T-cell (primary cell): Measurements from ENCODE around the gene IL2RA. TPM values are rescaled to one million over a fixed set of nuclear protein-coding genes. Genes with fewer than 3 reads are reported as not detected.

Experiments
- ATAC-seq, 4 experiments: fragments of 200-7000 bp in 3 of 4; fragments of 150-1000 bp in 1 of 4; cut with Tn5 transposase; replicated peaks in 1 of 4; 1 replicate in 3 of 4; 2 replicates in 1 of 4; pipeline ENCODE4 v1.10.0; 2021; ENCODE audit warnings: moderate library complexity in 3 of 4, mild to moderate bottlenecking in 2 of 4, moderate number of reproducible peaks in 1 of 4
- CTCF ChIA-PET, 2 donors: fragments of 300-600 bp; sonication (Branson Sonifier 250); formaldehyde crosslinking; loops; one replicate each; lab custom pipeline; 2022; ENCODE audit warnings: antibody characterized with exemption in 2 of 2; lab: Charles Lee
- POLR2A ChIA-PET, 2 donors: fragments of 300-600 bp; sonication (Branson Sonifier 250); formaldehyde crosslinking; loops; one replicate each; lab custom pipeline; 2022; ENCODE audit warnings: antibody characterized with exemption in 2 of 2; lab: Charles Lee
- DNase-seq, 35 experiments: peaks; one replicate each; pipeline versions ENCODE4 v3.0.0 to v3.0.0-alpha.2; 2013 to 2023
- H3K27ac ChIP-seq: one replicate; pipeline ENCODE4 v1.5.1; 2013; ENCODE audit warnings: low read length
- H3K27me3 ChIP-seq, 2 experiments: replicated peaks in 1 of 2; 1 replicate in 1 of 2; 2 replicates in 1 of 2; pipeline versions ENCODE4 v1.6.1 to v1.7.0; 2013; ENCODE audit warnings: low read length in 1 of 2, mixed read lengths in 1 of 2; ENCODE audit not compliant: control insufficient read depth in 2 of 2, insufficient read depth in 2 of 2; ENCODE audit errors: extremely low read depth in 1 of 2
- H3K36me3 ChIP-seq, 2 donors: 1 replicate in 1 of 2; 2 replicates in 1 of 2; pipeline versions ENCODE4 v1.6.1 to v1.7.0; 2013; ENCODE audit warnings: low read length in 1 of 2; ENCODE audit not compliant: control insufficient read depth in 2 of 2, insufficient read depth in 1 of 2; ENCODE audit errors: extremely low read depth in 1 of 2
- H3K4me1 ChIP-seq, 2 experiments: 1 replicate in 1 of 2; 2 replicates in 1 of 2; pipeline versions ENCODE4 v1.6.1 to v1.7.0; 2013; ENCODE audit warnings: low read length in 2 of 2, mixed read lengths in 1 of 2; ENCODE audit not compliant: insufficient read depth in 2 of 2, control insufficient read depth in 1 of 2; ENCODE audit errors: extremely low read depth in 1 of 2
- H3K4me3 ChIP-seq, 2 donors: 1 replicate in 1 of 2; 2 replicates in 1 of 2; pipeline versions ENCODE4 v1.5.1 to v1.7.0; 2013; ENCODE audit warnings: mild to moderate bottlenecking in 2 of 2, low read length in 1 of 2, moderate library complexity in 1 of 2; ENCODE audit not compliant: control insufficient read depth in 1 of 2; ENCODE audit errors: extremely low read depth in 1 of 2
- H3K9me3 ChIP-seq: 2 replicates; pipeline ENCODE4 v1.7.0; 2013
- H3K27ac Mint-ChIP-seq, 2 donors: one replicate each; pipeline ENCODE4 v1.8.0; 2020 to 2021; ENCODE audit warnings: mild to moderate bottlenecking in 2 of 2, mixed read lengths in 2 of 2
- H3K27me3 Mint-ChIP-seq, 2 donors: one replicate each; pipeline ENCODE4 v1.8.0; 2021 to 2022; ENCODE audit warnings: mixed read lengths in 2 of 2
- H3K36me3 Mint-ChIP-seq: one replicate; pipeline ENCODE4 v1.8.0; 2021; ENCODE audit warnings: mixed read lengths
- H3K4me1 Mint-ChIP-seq, 3 donors: one replicate each; pipeline ENCODE4 v1.8.0; 2020 to 2022; ENCODE audit warnings: mixed read lengths in 3 of 3, mild to moderate bottlenecking in 1 of 3
- H3K4me3 Mint-ChIP-seq, 3 donors: one replicate each; pipeline ENCODE4 v1.8.0; 2020 to 2022; ENCODE audit warnings: mild to moderate bottlenecking in 3 of 3, mixed read lengths in 3 of 3, moderate library complexity in 3 of 3
- H3K9me3 Mint-ChIP-seq, 3 donors: one replicate each; pipeline ENCODE4 v1.8.0; 2020 to 2022; ENCODE audit warnings: mixed read lengths in 3 of 3
- WGBS: methylation state at CpG from one replicate; pipeline ENCODE4 v1.1.5; 2013; ENCODE audit warnings: missing lambda C conversion rate; ENCODE audit not compliant: insufficient coverage; 5-methylcytosine and 5-hydroxymethylcytosine counted together
- total RNA-seq, 35 experiments: library from RNA in 6 of 35; stranded (reverse) in 6 of 35; fragments of 120-200 nt in 1 of 35; gene quantifications; one replicate each; pipeline versions ENCODE4 v1.2.1 to v1.2.4 and lab custom pipeline; 2013 to 2026

Gene IL2RA
- total RNA-seq, 5 donors from 2014 or later (not counting 1 experiment from before 2014, with no cell fraction given), result 19.9 to 40.4 (median 28.1) TPM

DNA sequence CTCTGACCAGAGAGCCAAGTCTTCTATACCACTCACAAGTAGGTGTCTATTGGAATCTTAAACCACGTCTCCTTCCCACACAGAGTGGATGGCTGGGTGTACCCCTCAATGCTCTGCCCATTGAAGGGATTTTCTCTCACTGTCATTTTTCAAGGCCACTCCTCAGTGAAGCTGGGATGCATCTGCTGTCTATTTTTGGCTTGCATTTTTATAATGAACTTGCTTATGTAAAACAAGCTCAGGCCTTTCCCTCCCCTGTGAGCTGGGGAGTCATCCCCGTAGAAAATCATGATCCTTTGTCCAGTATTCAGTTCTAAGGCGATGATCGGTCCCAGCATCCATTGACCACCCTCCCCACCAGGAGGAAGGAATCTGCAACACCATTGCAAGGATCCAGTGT is 16.9 kb upstream of the IL2RA start:
- H3K27ac ChIP-seq, result no peak overlapping the region
- H3K9me3 ChIP-seq, result no peaks in the 10 kb centered on the region
- H3K27ac Mint-ChIP-seq, result peak overlapping the region in 1 of 2 donors; percentile 6
- H3K4me3 ChIP-seq, result no peak overlapping the region
- ChIA-PET POLR2A (no interaction called here), CTCF (no interaction called here)
- ATAC-seq, result no peak
- DNase-seq, result no peak
- peaks cover 4 to 11% of the 10 kb centered on the region in 2 experiments for H3K4me1 ChIP-seq
- peaks cover 0 to 13% of the 10 kb centered on the region in 2 experiments for H3K27me3 ChIP-seq
- H3K4me1 Mint-ChIP-seq, result peaks cover 25 to 38% (median 27%) of the 10 kb centered on the region in 3 donors
- no peaks in the 10 kb centered on the region for H3K27me3 Mint-ChIP-seq
- H3K36me3 Mint-ChIP-seq, result no peaks in the 10 kb centered on the region
- 93% methylated on average over 3 of the region's 4 CpGs for WGBS
- H3K36me3 ChIP-seq, result no peaks in the 10 kb centered on the region
- H3K9me3 Mint-ChIP-seq, result no peaks in the 10 kb centered on the region
- no peak overlapping the region for H3K4me3 Mint-ChIP-seq

GRCh38 chr10:6077071-6077675 is 15.0 kb upstream of the IL2RA start:
- H3K27ac Mint-ChIP-seq, result no peak overlapping the region
- H3K4me3 Mint-ChIP-seq, result no peak overlapping the region
- no peak overlapping the region for H3K27ac ChIP-seq
- ATAC-seq (no peak), DNase-seq (no peak)
- H3K4me1 ChIP-seq, result peaks cover 2 to 4% of the 10 kb centered on the region in 2 experiments
- H3K9me3 ChIP-seq, result no peaks in the 10 kb centered on the region
- no peaks in the 10 kb centered on the region for H3K36me3 ChIP-seq
- no peaks in the 10 kb centered on the region for H3K27me3 Mint-ChIP-seq
- peaks cover 21 to 37% (median 28%) of the 10 kb centered on the region in 3 donors for H3K4me1 Mint-ChIP-seq
- 84% methylated on average over 5 of the region's 12 CpGs for WGBS
- no peaks in the 10 kb centered on the region for H3K9me3 Mint-ChIP-seq
- peaks cover 0 to 13% of the 10 kb centered on the region in 2 experiments for H3K27me3 ChIP-seq
- ChIA-PET POLR2A (no interaction called here), CTCF (no interaction called here)
- H3K4me3 ChIP-seq, result no peak overlapping the region
- H3K36me3 Mint-ChIP-seq, result no peaks in the 10 kb centered on the region

GRCh38 chr10:6074489-6075301 is 12.5 kb upstream of the IL2RA start:
- Mint-ChIP-seq H3K9me3 (no peaks in the 10 kb centered on the region), H3K27ac (peak overlapping the region in 1 of 2 donors; percentile 33)
- no peak for ATAC-seq

GRCh38 chr10:6072215-6072934 is 10.2 kb upstream of the IL2RA start:
- Histone ChIP-seq H3K9me3 (no peaks in the 10 kb centered on the region), H3K27ac (peak overlapping the region; percentile 50), H3K4me3 (no peak overlapping the region), H3K36me3 (no peaks in the 10 kb centered on the region), H3K4me1 (peaks cover 40 to 49% of the 10 kb centered on the region in 2 experiments), H3K27me3 (peaks cover 0 to 10% of the 10 kb centered on the region in 2 experiments)
- Mint-ChIP-seq H3K4me3 (peak overlapping the region; percentile 22 to 80 (median 37)), H3K27me3 (peaks cover 0 to 2% of the 10 kb centered on the region in 2 donors), H3K4me1 (peaks cover 67 to 76% (median 74%) of the 10 kb centered on the region in 3 donors), H3K27ac (peak overlapping the region; percentile 88 to 95), H3K9me3 (no peaks in the 10 kb centered on the region), H3K36me3 (no peaks in the 10 kb centered on the region)
- ChIA-PET CTCF (interaction anchor here in 1 of 2 donors (0.9 to 2.9 kb wide), 3 partner anchors 12 to 58 kb away, joined by 3 to 10 read pairs (median 7); no protein-coding TSS in a partner anchor), POLR2A (interaction anchor here in 1 of 2 donors (0.6 kb wide), 1 partner anchor 21 kb away, joined by 4 read pairs; no protein-coding TSS in a partner anchor)
- ATAC-seq, result peak in 3 of 4 experiments; percentile 17 to 41 (median 25)
- no peak for DNase-seq
- 27% methylated on average over 2 of the region's 13 CpGs for WGBS

More at GRCh38 chr10:6074489-6075301, 12.5 kb upstream of the IL2RA start:
- Mint-ChIP-seq H3K27me3 (peaks cover 0 to 2% of the 10 kb centered on the region in 2 donors), H3K4me3 (no peak overlapping the region), H3K4me1 (peaks cover 44 to 53% (median 52%) of the 10 kb centered on the region in 3 donors), H3K36me3 (no peaks in the 10 kb centered on the region)
- Histone ChIP-seq H3K4me3 (no peak overlapping the region), H3K36me3 (no peaks in the 10 kb centered on the region), H3K4me1 (peaks cover 18 to 27% of the 10 kb centered on the region in 2 experiments), H3K27ac (no peak overlapping the region), H3K27me3 (peaks cover 0 to 10% of the 10 kb centered on the region in 2 experiments), H3K9me3 (no peaks in the 10 kb centered on the region)
- WGBS, result 81% methylated on average over 16 of the region's 17 CpGs
- CTCF ChIA-PET, result interaction anchor here (1.0 to 2.9 kb wide), 2 partner anchors 60 kb away, joined by 4 to 7 read pairs; no protein-coding TSS in a partner anchor
- POLR2A ChIA-PET, result no interaction called here
- no peak for DNase-seq

GRCh38 chr10:6071181-6072175 is 9.3 kb upstream of the IL2RA start:
- Mint-ChIP-seq H3K27ac (peak overlapping the region; percentile 88 to 95), H3K27me3 (peaks cover 0 to 2% of the 10 kb centered on the region in 2 donors), H3K36me3 (no peaks in the 10 kb centered on the region), H3K4me1 (peaks cover 73 to 84% (median 80%) of the 10 kb centered on the region in 3 donors), H3K4me3 (peak overlapping the region in 2 of 3 donors; percentile 37 to 80), H3K9me3 (no peaks in the 10 kb centered on the region)
- ATAC-seq (no peak), DNase-seq (no peak)
- Histone ChIP-seq H3K27me3 (peaks cover 0 to 10% of the 10 kb centered on the region in 2 experiments), H3K4me3 (no peak overlapping the region), H3K36me3 (no peaks in the 10 kb centered on the region), H3K4me1 (peaks cover 41 to 52% of the 10 kb centered on the region in 2 experiments), H3K27ac (peak overlapping the region; percentile 50), H3K9me3 (no peaks in the 10 kb centered on the region)
- CTCF ChIA-PET, result interaction anchor here in 1 of 2 donors (0.8 to 2.9 kb wide), 3 partner anchors 15 to 57 kb away, joined by 3 to 10 read pairs (median 7); no protein-coding TSS in a partner anchor
- POLR2A ChIA-PET, result interaction anchor here in 1 of 2 donors (0.6 to 1.0 kb wide), 2 partner anchors 12 to 20 kb away, joined by 3 to 4 read pairs; no protein-coding TSS in a partner anchor
- WGBS, result 95% methylated on average over 5 of the region's 10 CpGs
